ENCODE measurements around the gene DOCK9.

- TF ChIP-seq CTCF (IDR thresholded peaks at IDR 0.05; ENCODE audit: insufficient read depth, low read depth, low read length) (no peak), EZH2 (IDR thresholded peaks at IDR 0.05; ENCODE audit: insufficient read depth, low read length) (no peak)
Observed at GRCh38 chr13:98958443-98958794, 19.4 kb downstream of the DOCK9 start.
